ENCODE results near the gene CD99. TPM values are rescaled to one million over a fixed set of nuclear protein-coding genes. Genes with fewer than 3 reads are reported as not detected.
"Not testable (repeated sequence)": the region's sequence is repeated elsewhere in the genome, so short reads cannot be mapped to it uniquely, and the experiment has no call there.

CD99 gene
- total RNA-seq, 1 experiment from 2014 or later: 407 TPM

GRCh38 chrX:2769615-2770014 is 78.5 kb downstream of the CD99 start:
- no peak for TF ChIP-seq CTCF (IDR thresholded peaks at IDR 0.05; ENCODE audit: insufficient read depth in 1 of 2, low read depth in 1 of 2, low read length in 1 of 2, severe bottlenecking in 1 of 2, unreplicated experiment in 1 of 2)
- Histone ChIP-seq H3K9me3 (no peaks in the 10 kb centered on the region), H3K4me1 (peaks cover 28% of the 10 kb centered on the region), H3K36me3 (ENCODE audit: control insufficient read depth, insufficient read depth, low read length) (no peaks in the 10 kb centered on the region), H3K27me3 (replicated peaks; ENCODE audit: control insufficient read depth, insufficient read depth, low read length) (no peaks in the 10 kb centered on the region), H3K4me3 (ENCODE audit: low read depth, low read length) (no peak overlapping the region)
- DNase-seq: no peak
- BruUV-seq (replicated peaks): no TSS peak
- ChIA-PET CTCF (no interaction called here), POLR2A (no interaction called here)
- Mint-ChIP-seq H3K4me3 (ENCODE audit: unreplicated experiment) (no peak overlapping the region), H3K9me3 (ENCODE audit: unreplicated experiment) (no peaks in the 10 kb centered on the region), H3K27ac (ENCODE audit: unreplicated experiment) (peak overlapping the region; percentile 98), H3K4me1 (ENCODE audit: low read depth, unreplicated experiment) (peaks cover 25% of the 10 kb centered on the region), H3K27me3 (ENCODE audit: insufficient read depth, unreplicated experiment) (no peaks in the 10 kb centered on the region), H3K36me3 (ENCODE audit: insufficient read depth, unreplicated experiment) (peaks cover 17% of the 10 kb centered on the region)
- intact Hi-C loops (cut with micrococcal nuclease; ENCODE audit: unreplicated experiment): no loop called here

- Mint-ChIP-seq H3K27ac (ENCODE audit: unreplicated experiment) (peak overlapping the region; percentile 26), H3K4me1 (ENCODE audit: low read depth, unreplicated experiment) (peaks cover 19% of the 10 kb centered on the region), H3K36me3 (ENCODE audit: insufficient read depth, unreplicated experiment) (peaks cover 14% of the 10 kb centered on the region)
- H3K36me3 ChIP-seq (ENCODE audit: control insufficient read depth, insufficient read depth, low read length); H3K9me3 ChIP-seq; CTCF ChIA-PET; H3K4me3 Mint-ChIP-seq (ENCODE audit: unreplicated experiment); BruUV-seq (replicated peaks); POLR2A ChIA-PET; H3K27me3 Mint-ChIP-seq (ENCODE audit: insufficient read depth, unreplicated experiment); H3K27me3 ChIP-seq (replicated peaks; ENCODE audit: control insufficient read depth, insufficient read depth, low read length); DNase-seq; intact Hi-C loops (cut with micrococcal nuclease; ENCODE audit: unreplicated experiment); H3K4me3 ChIP-seq (ENCODE audit: low read depth, low read length); H3K9me3 Mint-ChIP-seq (ENCODE audit: unreplicated experiment): not testable (repeated sequence)
- peaks cover 15% of the 10 kb centered on the region for H3K4me1 ChIP-seq
These were observed 82.3 kb downstream of the CD99 start for GRCh38 chrX:2773166-2774055.

GRCh38 chrX:2774057-2774456 is 83.0 kb downstream of the CD99 start:
- intact Hi-C loops (cut with micrococcal nuclease; ENCODE audit: unreplicated experiment): no loop called here
- 0 out of 2 replicates have a peak, but pooled peaks cover 6% of the 10 kb centered on the region for H3K9me3 ChIP-seq
- ChIA-PET POLR2A (no interaction called here), CTCF (no interaction called here)
- H3K36me3 Mint-ChIP-seq (ENCODE audit: insufficient read depth, unreplicated experiment): peaks cover 13% of the 10 kb centered on the region
- no peak overlapping the region for H3K4me3 ChIP-seq (ENCODE audit: low read depth, low read length)
- peaks cover 14% of the 10 kb centered on the region for H3K4me1 Mint-ChIP-seq (ENCODE audit: low read depth, unreplicated experiment)
- H3K4me1 ChIP-seq: peaks cover 9% of the 10 kb centered on the region; the same call in 1 of the 2 replicates
- H3K36me3 ChIP-seq (ENCODE audit: control insufficient read depth, insufficient read depth, low read length): no peaks in the 10 kb centered on the region
- H3K27me3 Mint-ChIP-seq (ENCODE audit: insufficient read depth, unreplicated experiment): no peaks in the 10 kb centered on the region
- no peaks in the 10 kb centered on the region for H3K27me3 ChIP-seq (replicated peaks; ENCODE audit: control insufficient read depth, insufficient read depth, low read length)
- H3K27ac Mint-ChIP-seq (ENCODE audit: unreplicated experiment): no peak overlapping the region
- BruUV-seq (replicated peaks): no TSS peak
- no peaks in the 10 kb centered on the region for H3K9me3 Mint-ChIP-seq (ENCODE audit: unreplicated experiment)
- no peak overlapping the region for H3K4me3 Mint-ChIP-seq (ENCODE audit: unreplicated experiment)
- no peak for TF ChIP-seq CTCF (IDR thresholded peaks at IDR 0.05; ENCODE audit: insufficient read depth in 1 of 2, low read depth in 1 of 2, low read length in 1 of 2, severe bottlenecking in 1 of 2, unreplicated experiment in 1 of 2)
- no peak for DNase-seq
